Measurements from ENCODE around the gene SLC22A23. TPM values are rescaled to one million over a fixed set of nuclear protein-coding genes. Genes with fewer than 3 reads are reported as not detected.
A peak's percentile ranks its signal among the peaks of the same experiment; 100 is the strongest.

SLC22A23 gene
- total and polyA plus RNA-seq, 4 donors: 26.9 to 56.8 (median 41.7) TPM

- Histone ChIP-seq H3K9me3 (ENCODE audit: control insufficient read depth, insufficient read depth, low read length) (no peaks in the 10 kb centered on the region), H3K4me3 (ENCODE audit: low read depth, low read length) (peak overlapping the region; percentile 98), H3K4me1 (ENCODE audit: control insufficient read depth, insufficient read depth, low read length) (peaks cover 52% of the 10 kb centered on the region), H3K27ac (ENCODE audit: low read depth, low read length) (peak overlapping the region; percentile 99), H3K27me3 (ENCODE audit: control insufficient read depth, insufficient read depth, low read length) (no peaks in the 10 kb centered on the region), H3K36me3 (ENCODE audit: control insufficient read depth, insufficient read depth, low read length) (peaks cover 11% of the 10 kb centered on the region)
- 0% methylated on average over 3 of the region's 11 CpGs for WGBS (ENCODE audit: insufficient coverage)
- DNase-seq (ENCODE audit: low read depth in 4 of 6, low spot score in 6 of 6): no peak
Observed at GRCh38 chr6:3230256-3230882, 226.5 kb downstream of the SLC22A23 start.

GRCh38 chr6:3229566-3230178 is 227.2 kb downstream of the SLC22A23 start:
- Histone ChIP-seq H3K4me3 (ENCODE audit: low read depth, low read length) (peak overlapping the region; percentile 98), H3K27me3 (ENCODE audit: control insufficient read depth, insufficient read depth, low read length) (no peaks in the 10 kb centered on the region), H3K36me3 (ENCODE audit: control insufficient read depth, insufficient read depth, low read length) (peaks cover 11% of the 10 kb centered on the region), H3K9me3 (ENCODE audit: control insufficient read depth, insufficient read depth, low read length) (no peaks in the 10 kb centered on the region), H3K4me1 (ENCODE audit: control insufficient read depth, insufficient read depth, low read length) (peaks cover 45% of the 10 kb centered on the region), H3K27ac (ENCODE audit: low read depth, low read length) (peak overlapping the region; percentile 99)
- under 1% methylated on average over 20 of the region's 28 CpGs for WGBS (ENCODE audit: insufficient coverage)
- peak in 3 of 6 donors; percentile 59 to 93 (median 92) for DNase-seq (ENCODE audit: low read depth in 4 of 6, low spot score in 6 of 6)

- Histone ChIP-seq H3K4me1 (ENCODE audit: control insufficient read depth, insufficient read depth, low read length) (peaks cover 40% of the 10 kb centered on the region), H3K36me3 (ENCODE audit: control insufficient read depth, insufficient read depth, low read length) (peaks cover 16% of the 10 kb centered on the region), H3K27me3 (ENCODE audit: control insufficient read depth, insufficient read depth, low read length) (no peaks in the 10 kb centered on the region), H3K4me3 (ENCODE audit: low read depth, low read length) (peak overlapping the region; percentile 98), H3K27ac (ENCODE audit: low read depth, low read length) (peak overlapping the region; percentile 99), H3K9me3 (ENCODE audit: control insufficient read depth, insufficient read depth, low read length) (no peaks in the 10 kb centered on the region)
- WGBS (ENCODE audit: insufficient coverage): under 1% methylated on average over 53 of the region's 62 CpGs
- DNase-seq (ENCODE audit: low read depth in 4 of 6, low spot score in 6 of 6): peak; percentile 76 to 98 (median 81)
Observed at GRCh38 chr6:3228771-3229565, 227.9 kb downstream of the SLC22A23 start.

GRCh38 chr6:3228046-3228671 is 228.7 kb downstream of the SLC22A23 start:
- Histone ChIP-seq H3K27ac (ENCODE audit: low read depth, low read length) (peak overlapping the region; percentile 99), H3K4me1 (ENCODE audit: control insufficient read depth, insufficient read depth, low read length) (peaks cover 40% of the 10 kb centered on the region), H3K27me3 (ENCODE audit: control insufficient read depth, insufficient read depth, low read length) (no peaks in the 10 kb centered on the region), H3K36me3 (ENCODE audit: control insufficient read depth, insufficient read depth, low read length) (peaks cover 16% of the 10 kb centered on the region), H3K4me3 (ENCODE audit: low read depth, low read length) (peak overlapping the region; percentile 98), H3K9me3 (ENCODE audit: control insufficient read depth, insufficient read depth, low read length) (no peaks in the 10 kb centered on the region)
- peak in 3 of 6 donors; percentile 67 to 96 (median 92) for DNase-seq (ENCODE audit: low read depth in 4 of 6, low spot score in 6 of 6)
- WGBS (ENCODE audit: insufficient coverage): under 1% methylated on average over 30 of the region's 38 CpGs

- peaks cover 16% of the 10 kb centered on the region for H3K36me3 ChIP-seq (ENCODE audit: control insufficient read depth, insufficient read depth, low read length)
- no peaks in the 10 kb centered on the region for H3K9me3 ChIP-seq (ENCODE audit: control insufficient read depth, insufficient read depth, low read length)
- H3K27me3 ChIP-seq (ENCODE audit: control insufficient read depth, insufficient read depth, low read length): no peaks in the 10 kb centered on the region
- under 1% methylated on average over 66 of the region's 66 CpGs for WGBS (ENCODE audit: insufficient coverage)
- H3K4me3 ChIP-seq (ENCODE audit: low read depth, low read length): peak within 1 kb of the TSS; percentile 98
- peak within 1 kb of the TSS; percentile 99 for H3K27ac ChIP-seq (ENCODE audit: low read depth, low read length)
- H3K4me1 ChIP-seq (ENCODE audit: control insufficient read depth, insufficient read depth, low read length): peaks cover 40% of the 10 kb centered on the region
- DNase-seq (ENCODE audit: low read depth in 4 of 6, low spot score in 6 of 6): peak; percentile 81 to 99 (median 94)
Observed at GRCh38 chr6:3227363-3228045, 229.3 kb downstream of the SLC22A23 start, which contains the start of gene TUBB2B. Gene TUBB2B, minus strand, starts transcription at chr6:3227653. Its CDS starts 110 bp downstream, at chr6:3227543.

- DNase-seq (ENCODE audit: low read depth in 4 of 6, low spot score in 6 of 6): peak in 3 of 6 donors; percentile 72 to 89 (median 88)
- H3K4me1 ChIP-seq (ENCODE audit: control insufficient read depth, insufficient read depth, low read length): peaks cover 36% of the 10 kb centered on the region
- H3K36me3 ChIP-seq (ENCODE audit: control insufficient read depth, insufficient read depth, low read length): peaks cover 16% of the 10 kb centered on the region
- H3K4me3 ChIP-seq (ENCODE audit: low read depth, low read length): peak overlapping the region; percentile 98
- H3K9me3 ChIP-seq (ENCODE audit: control insufficient read depth, insufficient read depth, low read length): no peaks in the 10 kb centered on the region
- H3K27me3 ChIP-seq (ENCODE audit: control insufficient read depth, insufficient read depth, low read length): no peaks in the 10 kb centered on the region
- 0% methylated on average over 51 of the region's 54 CpGs for WGBS (ENCODE audit: insufficient coverage)
- H3K27ac ChIP-seq (ENCODE audit: low read depth, low read length): peak overlapping the region; percentile 99
Observed at GRCh38 chr6:3226481-3227362, 230.1 kb downstream of the SLC22A23 start.

GRCh38 chr6:3226042-3226441 is 230.8 kb downstream of the SLC22A23 start:
- Histone ChIP-seq H3K27ac (ENCODE audit: low read depth, low read length) (peak overlapping the region; percentile 99), H3K9me3 (ENCODE audit: control insufficient read depth, insufficient read depth, low read length) (no peaks in the 10 kb centered on the region)

GRCh38 chr6:3222506-3223038 is 234.3 kb downstream of the SLC22A23 start:
- H3K27me3 ChIP-seq (ENCODE audit: control insufficient read depth, insufficient read depth, low read length): no peaks in the 10 kb centered on the region
- no peak overlapping the region for H3K27ac ChIP-seq (ENCODE audit: low read depth, low read length)
- H3K9me3 ChIP-seq (ENCODE audit: control insufficient read depth, insufficient read depth, low read length): no peaks in the 10 kb centered on the region
- 63% methylated on average over 4 of the region's 4 CpGs for WGBS (ENCODE audit: insufficient coverage)
- DNase-seq (ENCODE audit: low read depth in 4 of 6, low spot score in 6 of 6): no peak
- peaks cover 16% of the 10 kb centered on the region for H3K36me3 ChIP-seq (ENCODE audit: control insufficient read depth, insufficient read depth, low read length)
- H3K4me1 ChIP-seq (ENCODE audit: control insufficient read depth, insufficient read depth, low read length): peaks cover 5% of the 10 kb centered on the region
- H3K4me3 ChIP-seq (ENCODE audit: low read depth, low read length): no peak overlapping the region

More at GRCh38 chr6:3226042-3226441, 230.8 kb downstream of the SLC22A23 start:
- DNase-seq (ENCODE audit: low read depth in 4 of 6, low spot score in 6 of 6): peak in 2 of 6 donors; percentile 59 to 67
- H3K27me3 ChIP-seq (ENCODE audit: control insufficient read depth, insufficient read depth, low read length): no peaks in the 10 kb centered on the region
- peak overlapping the region; percentile 98 for H3K4me3 ChIP-seq (ENCODE audit: low read depth, low read length)
- 16% methylated on average over 10 of the region's 10 CpGs for WGBS (ENCODE audit: insufficient coverage)
- H3K36me3 ChIP-seq (ENCODE audit: control insufficient read depth, insufficient read depth, low read length): peaks cover 16% of the 10 kb centered on the region
- peaks cover 31% of the 10 kb centered on the region for H3K4me1 ChIP-seq (ENCODE audit: control insufficient read depth, insufficient read depth, low read length)

Measured in spinal cord (tissue), 10 donors.